GM19372 (cell line): ENCODE measurements around the gene CMC1.
"Not testable (repeated sequence)": the region's sequence is repeated elsewhere in the genome, so short reads cannot be mapped to it uniquely, and the experiment has no call there.

Experiments
- ATAC-seq: cut with Tn5 transposase; IDR thresholded peaks from one replicate; pipeline ENCODE4 v1.9.1; 2021; ENCODE audit warnings: mild to moderate bottlenecking, low read depth, moderate library complexity; ENCODE audit not compliant: unreplicated experiment

The CMC1 gene, protein sequence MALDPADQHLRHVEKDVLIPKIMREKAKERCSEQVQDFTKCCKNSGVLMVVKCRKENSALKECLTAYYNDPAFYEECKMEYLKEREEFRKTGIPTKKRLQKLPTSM

DNA sequence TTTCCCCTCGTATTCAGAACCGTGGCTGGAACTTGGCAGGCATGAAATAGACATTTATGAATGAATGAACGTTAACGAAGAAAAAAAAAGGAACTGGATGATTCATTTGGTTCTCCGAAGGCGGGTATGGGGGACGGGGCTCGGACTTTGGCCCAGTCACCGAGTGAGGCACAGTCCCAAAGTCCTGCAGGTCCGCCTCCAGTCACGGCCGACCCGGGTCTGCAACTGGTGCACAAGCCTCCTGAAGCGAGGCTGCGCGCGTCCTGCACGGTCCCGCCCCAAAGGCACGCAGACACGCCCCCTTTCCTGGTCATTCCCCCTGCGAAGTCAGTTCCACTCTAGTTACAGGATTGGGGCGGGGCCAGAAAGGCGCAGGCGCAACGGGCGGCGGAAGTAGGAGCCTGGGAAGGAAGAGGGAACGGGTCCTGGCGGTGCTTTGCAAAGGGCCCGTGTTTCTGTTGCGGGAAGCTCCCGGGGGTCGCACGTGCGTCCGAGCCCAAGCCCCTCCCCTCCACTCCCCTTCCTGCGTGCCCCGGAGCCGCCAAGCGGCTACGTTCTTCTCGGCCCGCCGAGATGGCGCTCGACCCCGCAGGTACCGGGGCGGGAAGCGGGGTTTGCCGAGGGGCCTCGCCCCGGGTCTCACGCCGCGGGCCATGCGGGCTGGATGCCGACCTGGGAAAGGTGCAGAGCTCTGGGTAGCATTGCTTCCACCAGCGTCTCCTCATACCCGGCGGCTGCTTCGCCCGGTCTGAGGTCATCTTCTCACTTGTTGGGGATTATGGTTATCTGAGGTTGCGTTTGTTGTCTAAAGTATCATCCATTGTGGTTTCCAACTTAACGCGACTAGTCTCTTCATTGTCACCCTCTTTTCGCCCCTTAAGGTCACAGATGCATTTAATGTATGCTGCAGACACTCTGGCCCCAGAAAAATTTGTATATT, at the start of gene CMC1:
TSS of gene CMC1 (plus strand) at position 399 of the 940 bp plus-strand sequence. CDS start at position 574, 175 bp downstream.
- peak; percentile 94 for ATAC-seq

DNA sequence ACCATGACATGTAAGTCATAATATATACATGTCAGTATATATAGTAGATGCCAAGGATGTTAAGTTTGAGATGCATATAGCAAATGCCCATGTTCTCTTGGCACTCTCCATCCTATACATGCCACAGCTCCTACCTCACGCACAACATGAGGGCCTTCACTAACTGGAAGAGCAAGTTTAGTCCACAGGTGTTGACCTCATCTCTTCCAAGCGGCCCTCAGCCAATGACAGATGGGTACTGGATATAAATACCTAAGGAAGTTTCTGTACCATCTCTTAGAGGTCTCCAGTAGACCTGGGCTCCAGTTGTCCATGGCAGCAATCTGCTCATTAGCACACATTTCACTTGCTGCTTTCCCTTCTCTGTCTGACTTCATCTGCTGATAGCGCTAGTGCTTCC, 43.3 kb upstream of the CMC1 start:
- no peak for ATAC-seq

DNA sequence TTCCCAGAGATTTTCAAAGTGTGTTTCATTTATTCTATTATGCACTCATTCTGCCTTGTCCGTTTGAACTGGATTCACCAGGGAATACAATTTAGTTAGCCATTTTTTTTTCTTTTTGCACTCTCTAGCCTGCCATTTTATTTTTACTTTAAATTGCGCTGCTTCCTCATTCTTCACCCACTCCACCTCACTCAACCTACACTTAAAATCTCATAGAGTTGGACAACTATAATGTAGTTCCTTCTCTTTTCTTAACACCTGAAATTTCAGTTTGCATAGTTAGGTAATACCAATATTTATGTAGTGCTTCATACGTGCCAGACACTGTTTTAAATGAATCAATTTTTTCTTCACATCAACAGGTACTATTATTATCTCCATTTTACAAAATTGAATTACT, 42.4 kb upstream of the CMC1 start:
- ATAC-seq, result no peak

DNA sequence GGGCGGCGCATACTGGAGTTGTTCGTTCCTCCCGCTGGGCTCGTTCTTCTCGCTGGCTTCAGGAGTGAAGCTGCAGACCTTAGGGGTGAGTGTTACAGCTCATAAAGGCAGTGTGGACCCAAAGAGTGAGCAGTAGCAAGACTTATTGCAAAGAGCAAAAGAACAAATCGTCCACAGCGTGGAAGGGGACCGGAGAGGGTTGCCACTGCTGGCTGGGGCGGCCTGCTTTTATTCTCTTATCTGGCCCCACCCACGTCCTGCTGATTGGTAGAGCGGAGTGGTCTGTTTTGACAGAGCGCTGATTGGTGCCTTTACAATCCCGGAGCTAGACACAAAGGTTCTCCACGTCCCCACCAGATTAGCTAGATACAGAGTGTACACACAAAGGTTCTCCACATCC, 41.8 kb upstream of the CMC1 start:
- not testable (repeated sequence) for ATAC-seq

DNA sequence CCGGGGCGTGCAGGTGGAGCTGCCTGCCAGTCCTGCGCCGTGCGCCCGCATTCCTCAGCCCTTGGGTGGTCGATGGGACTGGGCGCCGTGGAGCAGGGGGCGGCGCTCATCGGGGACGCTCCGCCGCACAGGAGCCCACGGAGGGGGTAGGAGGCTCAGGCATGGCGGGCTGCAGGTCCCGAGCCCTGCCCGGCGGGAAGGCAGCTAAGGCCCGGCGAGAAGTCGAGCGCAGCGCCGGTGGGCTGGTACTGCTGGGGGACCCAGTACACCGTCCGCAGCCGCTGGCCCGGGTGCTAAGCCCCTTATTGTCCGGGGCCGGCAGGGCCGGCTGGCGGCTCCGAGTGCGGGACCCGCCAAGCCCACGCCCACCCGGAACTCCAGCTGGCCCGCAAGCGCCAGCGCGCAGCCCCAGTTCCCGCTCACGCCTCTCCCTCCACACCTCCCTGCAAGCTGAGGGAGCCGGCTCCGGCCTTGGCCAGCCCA, 41.0 kb upstream of the CMC1 start:
- ATAC-seq, result not testable (repeated sequence)

DNA sequence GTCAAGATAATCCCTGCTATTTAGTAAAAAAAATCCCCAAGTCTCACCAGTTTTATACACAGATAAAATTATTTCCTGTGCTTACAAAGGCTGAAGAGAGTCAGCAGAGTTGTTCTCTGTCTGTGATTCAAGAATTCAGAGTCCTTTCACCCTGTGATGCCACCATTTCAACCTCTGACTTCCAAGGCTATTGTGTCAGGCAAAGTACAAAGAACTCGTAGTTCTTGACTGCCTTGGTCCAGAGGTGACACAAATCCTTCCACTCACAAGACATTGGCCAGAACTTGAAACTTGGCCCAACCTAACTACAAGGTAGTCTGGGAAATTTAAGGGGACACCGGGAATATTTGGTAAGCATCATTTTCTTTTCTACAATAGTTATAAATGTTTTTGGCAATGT, 34.9 kb upstream of the CMC1 start:
- no peak for ATAC-seq

DNA sequence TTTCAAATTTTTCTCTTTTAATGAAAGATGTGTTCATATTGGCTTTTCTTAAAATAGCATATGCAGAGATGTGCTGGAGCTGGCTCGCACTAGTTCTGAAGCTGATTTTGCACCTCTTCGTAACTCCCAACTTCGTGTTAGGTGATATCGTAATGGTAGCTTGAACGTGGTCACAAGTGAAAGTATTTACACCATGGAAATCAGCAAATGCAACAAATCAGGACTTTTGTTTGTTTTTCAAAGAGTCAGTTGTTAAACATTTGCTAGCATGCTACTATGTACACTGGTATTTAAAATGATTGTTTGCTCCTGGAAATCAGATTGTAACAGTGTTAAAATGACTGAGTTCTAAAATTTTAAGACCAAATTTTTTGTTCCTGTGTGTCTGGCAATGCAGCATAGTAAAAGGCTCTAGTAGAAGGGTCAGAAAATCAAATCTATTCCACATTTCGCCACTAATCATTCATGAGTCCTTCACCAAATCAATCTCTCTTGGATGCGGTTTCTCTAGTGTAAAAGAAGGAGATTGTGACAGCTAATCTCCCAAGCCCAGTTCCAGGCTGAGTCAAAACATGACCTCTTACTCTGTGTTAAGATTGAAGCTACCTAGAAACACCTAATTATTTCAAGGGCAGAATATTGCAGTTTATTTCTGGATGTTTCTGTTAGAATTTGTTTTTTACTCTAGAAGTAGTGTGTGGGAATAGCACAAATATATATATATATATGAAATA, 34.3 kb upstream of the CMC1 start:
- ATAC-seq, result no peak

DNA sequence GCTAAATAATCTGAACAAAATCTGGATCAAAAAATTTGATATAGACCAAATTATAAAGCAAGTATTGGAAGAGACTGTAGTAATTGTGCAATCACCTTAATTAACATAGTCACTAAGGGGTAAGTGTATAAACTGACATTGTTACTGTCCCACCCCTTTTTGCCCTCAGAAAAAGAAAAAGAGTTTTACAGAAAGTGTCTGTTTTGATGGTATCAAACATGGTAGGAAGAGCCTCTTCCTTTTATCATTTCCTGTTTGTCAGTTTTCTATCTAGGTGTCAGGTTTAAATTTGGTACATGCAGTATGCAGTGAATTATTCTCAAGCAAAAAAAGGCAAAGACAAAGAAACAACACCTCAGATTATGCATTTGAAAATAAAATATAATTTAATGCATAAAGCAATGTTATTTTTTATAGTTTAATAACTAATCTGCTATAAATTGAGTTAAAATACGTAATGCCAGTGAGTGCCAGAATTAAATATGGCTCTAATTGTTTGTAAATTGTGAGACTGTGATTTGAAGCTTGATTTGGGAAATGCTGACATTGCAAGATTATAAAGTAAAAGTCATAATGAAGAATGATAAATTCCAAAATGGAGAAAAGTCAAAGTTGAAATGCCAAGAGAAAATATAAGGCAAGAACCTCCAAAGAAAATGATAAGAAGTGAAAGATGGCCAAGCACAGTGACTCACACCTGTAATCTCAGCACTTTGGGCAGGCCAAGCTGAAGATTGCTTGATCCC, 30.3 kb upstream of the CMC1 start:
- no peak for ATAC-seq

DNA sequence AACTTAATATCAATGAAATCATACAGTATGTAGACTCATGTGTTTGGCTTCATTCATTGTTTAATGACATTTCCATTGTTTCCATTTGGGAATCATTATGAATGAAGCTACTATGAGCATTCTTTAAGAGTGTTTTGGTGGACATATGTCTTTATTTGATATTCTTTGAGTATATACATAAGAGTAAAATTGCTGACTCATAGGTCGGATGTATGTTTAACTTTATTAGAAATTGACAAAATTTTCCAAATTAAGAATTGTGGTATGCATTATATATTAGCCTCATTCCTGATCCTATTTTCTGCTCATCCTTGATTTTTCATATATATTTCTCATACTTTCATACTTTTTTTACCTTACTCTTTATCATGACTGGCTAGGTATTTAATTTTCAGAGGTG, 28.7 kb upstream of the CMC1 start:
- ATAC-seq, result no peak

DNA sequence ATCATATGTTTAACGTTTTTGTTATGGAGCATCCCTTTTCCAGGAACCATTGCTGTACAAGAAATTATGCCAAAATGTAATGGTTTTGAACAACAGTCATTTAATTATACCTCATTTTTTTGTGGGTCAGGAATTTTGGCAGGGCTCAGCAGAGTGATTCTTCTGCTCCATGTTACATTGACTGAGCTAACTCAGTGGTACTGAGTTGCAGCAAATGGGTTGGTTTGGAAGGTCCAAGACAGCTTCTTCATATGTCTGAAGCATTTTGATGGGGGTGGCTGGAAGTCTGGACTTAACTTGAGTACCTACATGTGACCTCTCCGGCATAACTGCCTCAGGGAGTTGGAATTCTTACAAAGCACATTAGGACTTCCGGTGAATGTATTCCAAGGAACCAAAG, 26.0 kb upstream of the CMC1 start:
- no peak for ATAC-seq

DNA sequence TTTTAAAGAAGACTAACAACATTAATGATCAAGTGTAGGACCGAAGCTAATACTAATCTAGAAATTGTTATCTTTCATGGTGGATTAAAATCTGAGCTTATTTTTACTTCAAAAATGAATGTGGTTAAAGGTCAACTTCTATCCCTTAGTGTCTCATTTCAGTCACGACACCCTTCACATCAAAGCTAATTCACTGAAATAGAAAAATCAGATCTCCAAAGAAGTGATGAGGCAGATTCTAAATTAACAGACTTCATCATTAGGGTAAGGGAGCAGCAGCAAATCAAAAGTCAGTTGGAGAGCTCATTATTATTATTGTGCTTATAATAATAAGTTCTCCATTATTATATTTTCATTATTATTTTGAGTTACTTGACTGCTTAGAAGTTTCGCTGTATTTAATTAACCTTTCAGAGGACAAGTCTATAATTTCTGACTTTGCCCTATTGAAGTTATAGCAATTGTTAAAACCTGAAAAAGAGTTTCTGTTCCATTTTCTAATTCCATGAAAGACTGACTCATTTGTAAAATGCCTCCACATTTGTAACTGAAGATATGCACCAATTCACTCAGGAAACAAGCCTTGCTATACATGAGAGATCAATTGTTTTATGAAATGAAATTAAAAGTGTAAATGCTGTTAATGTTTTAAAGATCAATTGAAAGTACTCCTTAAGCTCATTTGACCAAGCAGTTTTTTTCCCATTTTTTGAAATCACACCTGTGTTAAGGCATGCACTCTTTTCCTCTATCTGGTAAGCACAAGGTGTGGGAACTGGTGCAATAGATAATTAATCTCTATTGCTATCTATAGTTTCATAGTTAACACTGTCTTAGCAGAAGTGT, 23.1 kb upstream of the CMC1 start:
- ATAC-seq, result no peak

DNA sequence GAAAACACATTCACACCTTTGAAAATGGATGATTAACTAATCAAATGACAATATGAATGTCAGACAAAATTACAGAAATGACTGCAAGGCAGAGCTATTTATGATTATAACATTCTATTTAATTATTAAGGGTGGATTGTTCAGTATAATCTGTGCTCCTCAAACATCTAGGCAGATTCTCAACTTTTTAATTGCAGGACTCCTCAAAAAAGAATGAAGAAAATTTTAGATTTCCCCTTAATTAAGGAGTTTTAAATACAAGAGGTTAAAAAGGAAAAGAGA, 22.6 kb upstream of the CMC1 start:
- no peak for ATAC-seq

DNA sequence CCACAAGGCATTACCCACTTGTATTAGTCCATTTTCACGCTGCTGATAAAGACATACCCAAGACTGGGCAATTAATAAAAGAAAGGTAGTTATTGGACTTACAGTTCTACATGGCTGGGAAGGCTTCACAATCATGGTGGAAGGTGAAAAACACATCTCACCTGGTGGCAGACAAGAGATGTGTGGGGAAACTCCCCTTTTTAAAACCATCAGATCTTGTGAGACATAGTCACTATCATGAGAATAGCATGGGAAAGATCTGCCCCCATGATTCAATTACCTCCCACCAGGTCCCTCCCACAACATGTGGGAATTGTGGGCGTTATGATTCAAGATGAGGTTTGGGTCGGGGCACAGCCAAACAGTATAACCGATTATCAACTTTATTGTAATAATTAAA, 17.0 kb upstream of the CMC1 start:
- no peak for ATAC-seq

DNA sequence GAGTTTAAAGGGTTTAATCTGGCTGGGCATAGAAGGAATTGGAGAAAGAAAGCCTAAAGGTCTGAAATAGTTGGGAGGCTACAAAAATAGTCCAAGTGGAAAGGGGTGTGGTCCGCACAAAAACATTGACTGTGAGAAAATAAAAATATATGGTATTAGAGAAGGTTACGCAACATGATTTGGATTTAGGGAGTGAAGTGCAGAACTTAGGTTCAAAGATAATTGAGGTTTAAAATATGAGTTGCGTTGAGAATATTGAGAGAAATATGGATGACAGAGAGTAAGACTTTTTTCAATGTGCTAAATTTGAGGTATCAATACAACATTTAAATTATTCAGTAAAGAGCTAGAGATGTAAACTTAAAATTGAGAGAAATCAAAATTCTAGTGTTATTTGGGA, 15.4 kb upstream of the CMC1 start:
- no peak for ATAC-seq

DNA sequence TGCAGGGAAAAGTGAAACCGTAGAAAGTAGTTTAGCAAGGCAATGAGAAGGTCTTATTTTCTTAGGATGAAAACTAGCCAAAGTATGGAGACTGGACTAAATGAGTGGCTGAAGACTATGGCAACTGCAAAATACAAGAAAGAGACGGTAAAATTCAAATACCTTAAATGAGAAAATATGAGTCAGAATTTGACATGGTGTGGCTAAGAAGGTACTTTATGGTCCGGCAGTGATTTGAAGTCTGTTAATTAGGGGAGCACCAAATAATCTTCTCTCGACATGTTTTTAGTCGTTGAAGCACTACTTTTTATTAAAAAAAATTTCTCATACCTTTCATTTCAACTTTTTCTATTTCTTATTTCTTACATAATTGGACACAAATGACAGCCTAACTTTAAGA, 12.8 kb upstream of the CMC1 start:
- no peak for ATAC-seq

DNA sequence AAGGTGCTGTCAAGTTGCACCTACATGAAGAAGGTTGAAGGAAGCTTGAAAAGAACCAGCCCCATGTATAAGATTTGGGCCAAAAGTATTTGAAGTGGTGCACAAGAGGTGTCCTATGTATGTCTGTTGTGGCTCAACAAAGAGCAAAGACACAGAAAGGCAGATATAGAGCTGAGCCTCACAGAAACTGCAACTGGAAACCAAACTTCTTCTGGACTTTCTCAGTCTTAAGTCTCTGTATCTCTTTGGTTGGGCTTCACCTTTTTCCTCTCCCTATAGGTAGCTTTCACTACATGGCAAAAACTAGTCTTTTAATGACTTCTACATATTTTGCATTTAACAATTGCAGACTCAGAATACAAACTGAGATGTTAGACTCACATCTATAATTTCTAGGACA, 8.8 kb upstream of the CMC1 start:
- ATAC-seq, result no peak

DNA sequence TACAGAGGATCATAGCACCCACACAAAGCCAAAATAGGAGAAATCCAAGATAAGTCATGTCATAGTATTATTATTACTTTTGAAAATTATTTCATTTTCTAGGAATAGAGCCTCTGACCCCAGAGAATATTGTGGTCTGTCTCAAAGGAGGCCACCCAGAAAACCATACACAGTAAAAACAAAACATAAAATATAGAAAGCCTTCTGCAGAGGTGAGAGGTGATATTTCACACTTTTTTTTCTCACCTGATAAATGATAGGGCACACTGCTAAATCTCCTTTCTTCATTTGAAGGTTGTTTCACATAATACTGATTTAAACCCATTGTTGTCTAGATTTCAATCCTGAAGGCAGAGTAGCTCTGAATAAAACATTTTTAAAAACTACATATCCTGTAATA, 7.0 kb upstream of the CMC1 start:
- no peak for ATAC-seq

DNA sequence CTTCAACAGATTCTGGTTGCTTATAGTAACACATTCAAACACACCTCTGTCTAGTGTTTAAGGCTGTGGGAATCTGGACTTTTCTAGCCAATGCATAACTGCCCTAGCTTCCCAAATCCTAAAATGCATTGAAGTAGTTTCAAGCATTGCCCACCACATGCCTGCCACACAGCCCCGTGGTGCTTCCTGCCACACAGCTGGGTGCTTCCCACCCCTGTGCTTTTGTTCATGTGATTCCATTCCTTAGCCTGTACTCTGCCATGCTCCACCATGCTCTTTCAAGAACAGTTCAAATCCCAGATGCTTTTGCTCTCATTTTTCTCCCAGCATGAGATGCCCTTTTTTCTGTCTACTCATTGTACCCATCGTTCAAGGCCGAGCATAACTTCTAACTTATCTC, 2.3 kb upstream of the CMC1 start:
- ATAC-seq, result no peak

DNA sequence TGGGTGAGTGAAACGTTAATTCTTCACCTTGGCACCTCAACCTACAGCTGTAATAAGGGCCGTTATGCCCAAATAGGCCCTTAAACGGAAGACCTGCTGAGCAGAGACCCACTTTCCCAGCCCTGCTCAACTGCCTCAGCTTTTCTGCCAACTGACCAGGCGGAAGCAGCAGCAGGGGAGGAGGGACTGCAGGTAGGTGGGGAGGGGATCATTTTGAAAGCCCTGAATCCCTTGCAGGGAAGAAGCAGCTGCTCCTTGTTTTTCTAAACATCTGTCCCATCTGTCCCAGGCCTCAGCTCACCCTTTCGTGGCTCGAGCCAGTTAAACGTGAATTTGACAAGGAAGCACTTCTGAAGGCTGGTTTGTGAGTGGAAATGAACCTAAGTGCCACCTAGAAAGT, 978 bp upstream of the CMC1 start:
- no peak for ATAC-seq

DNA sequence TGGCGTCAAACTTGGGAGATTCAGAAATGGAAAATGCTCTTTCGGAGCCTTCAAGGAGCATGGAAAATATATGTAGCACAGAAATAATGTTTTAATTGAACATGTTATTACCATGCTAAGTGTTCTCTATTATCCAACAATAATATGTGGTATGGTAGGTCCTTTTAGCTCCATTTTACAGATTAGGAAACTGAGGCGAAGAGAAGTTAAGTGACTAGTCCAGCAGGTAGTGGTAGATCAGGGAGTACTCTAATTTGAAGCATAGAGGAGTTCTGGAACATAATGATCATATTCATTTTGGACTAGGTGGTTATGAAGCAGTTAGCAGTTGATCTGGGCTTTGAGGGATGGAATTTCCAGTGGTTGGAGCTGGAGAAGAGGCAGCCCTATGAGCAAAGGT, 1.1 kb downstream of the CMC1 start:
- ATAC-seq, result no peak
